Breast epithelium (tissue), 4 donors: ENCODE results near the gene LRRC4B. TPM values are rescaled to one million over a fixed set of nuclear protein-coding genes. Genes with fewer than 3 reads are reported as not detected.

ENCODE experiments used
- DNase-seq, 2 donors: peaks; one replicate each; pipeline ENCODE4 v3.0.0-alpha.2; 2019; ENCODE audit warnings: low spot score in 2 of 2
- H3K27ac ChIP-seq, 2 donors: fragments of 200-600 bp; sonication (generic) in 1 of 2; one replicate each; pipeline ENCODE4 v1.5.1; 2016 to 2019; ENCODE audit warnings: mild to moderate bottlenecking in 1 of 2
- H3K27me3 ChIP-seq, 2 donors: fragments of 200-600 bp; sonication (generic) in 1 of 2; one replicate each; pipeline versions ENCODE4 v1.5.1 to v1.6.0; 2017 to 2019; ENCODE audit warnings: control low read depth in 1 of 2, mild to moderate bottlenecking in 1 of 2
- H3K36me3 ChIP-seq: fragments of 200-600 bp; one replicate; pipeline ENCODE4 v1.5.1; 2019
- H3K4me1 ChIP-seq, 2 donors: fragments of 200-600 bp; sonication (generic); one replicate each; pipeline ENCODE4 v1.5.1; 2016 to 2019; ENCODE audit warnings: control low read depth in 1 of 2
- H3K4me3 ChIP-seq, 3 donors: fragments of 200-600 bp; sonication (generic); 1 replicate in 2 of 3; 2 replicates in 1 of 3; pipeline ENCODE4 v1.5.1; 2016 to 2019; ENCODE audit warnings: mild to moderate bottlenecking in 3 of 3, moderate library complexity in 2 of 3
- H3K9me3 ChIP-seq, 2 donors: fragments of 200-600 bp; sonication (generic) in 1 of 2; one replicate each; pipeline ENCODE4 v1.5.1; 2016 to 2019; ENCODE audit warnings: control low read depth in 1 of 2
- POLR2A ChIP-seq: fragments of 450-650 bp; IDR thresholded peaks from one replicate; pipeline ENCODE4 v1.6.1; 2016; ENCODE audit warnings: antibody characterized with exemption, mild to moderate bottlenecking, moderate library complexity
- POLR2AphosphoS5 ChIP-seq, 3 donors: sonication (generic); formaldehyde crosslinking; IDR thresholded peaks; one replicate each; pipeline ENCODE4 v1.6.1; 2017; ENCODE audit warnings: antibody characterized with exemption in 3 of 3
- intact Hi-C: fragments of 100-400 bp; cut with DNase I; formaldehyde crosslinking; loops from one replicate; pipeline ENCODE4 v1.15.1; 2023; ENCODE audit warnings: low total_unique reads
- total RNA-seq, 3 donors: library from RNA; depleted of rRNA; stranded (reverse); fragments of >200 nt; gene quantifications; one replicate each; pipeline ENCODE4 v1.1.0, GENCODE V29; 2016
- TF ChIP-seq, protein P1 (sequence below), 3 donors: fragments of 450-650 bp; IDR thresholded peaks; one replicate each; pipeline ENCODE4 v1.5.1; 2016 to 2017; ENCODE audit warnings: antibody characterized with exemption in 3 of 3, mild to moderate bottlenecking in 3 of 3, moderate library complexity in 3 of 3

The LRRC4B gene
- total RNA-seq, 3 donors from 2014 or later: 0.16 to 1.3 (median 1.2) TPM

- Histone ChIP-seq H3K27ac (no peak overlapping the region), H3K36me3 (no peaks in the 10 kb centered on the region), H3K4me3 (no peak overlapping the region), H3K27me3 (peaks cover 0 to 85% of the 10 kb centered on the region in 2 donors), H3K9me3 (no peaks in the 10 kb centered on the region), H3K4me1 (peaks cover 0 to 3% of the 10 kb centered on the region in 2 donors)
- no peak for TF ChIP-seq POLR2AphosphoS5 (IDR thresholded peaks at IDR 0.05)
- TF ChIP-seq POLR2A: no peak
- TF ChIP-seq, protein P1, sequence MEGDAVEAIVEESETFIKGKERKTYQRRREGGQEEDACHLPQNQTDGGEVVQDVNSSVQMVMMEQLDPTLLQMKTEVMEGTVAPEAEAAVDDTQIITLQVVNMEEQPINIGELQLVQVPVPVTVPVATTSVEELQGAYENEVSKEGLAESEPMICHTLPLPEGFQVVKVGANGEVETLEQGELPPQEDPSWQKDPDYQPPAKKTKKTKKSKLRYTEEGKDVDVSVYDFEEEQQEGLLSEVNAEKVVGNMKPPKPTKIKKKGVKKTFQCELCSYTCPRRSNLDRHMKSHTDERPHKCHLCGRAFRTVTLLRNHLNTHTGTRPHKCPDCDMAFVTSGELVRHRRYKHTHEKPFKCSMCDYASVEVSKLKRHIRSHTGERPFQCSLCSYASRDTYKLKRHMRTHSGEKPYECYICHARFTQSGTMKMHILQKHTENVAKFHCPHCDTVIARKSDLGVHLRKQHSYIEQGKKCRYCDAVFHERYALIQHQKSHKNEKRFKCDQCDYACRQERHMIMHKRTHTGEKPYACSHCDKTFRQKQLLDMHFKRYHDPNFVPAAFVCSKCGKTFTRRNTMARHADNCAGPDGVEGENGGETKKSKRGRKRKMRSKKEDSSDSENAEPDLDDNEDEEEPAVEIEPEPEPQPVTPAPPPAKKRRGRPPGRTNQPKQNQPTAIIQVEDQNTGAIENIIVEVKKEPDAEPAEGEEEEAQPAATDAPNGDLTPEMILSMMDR (IDR thresholded peaks at IDR 0.05): no peak
- no peak for DNase-seq
- intact Hi-C loops: no loop called here
Observed at GRCh38 chr19:50553134-50553703, 15.0 kb downstream of the LRRC4B start.

- H3K9me3 ChIP-seq: no peaks in the 10 kb centered on the region
- H3K4me3 ChIP-seq: no peak overlapping the region
- intact Hi-C loops: no loop called here
- H3K4me1 ChIP-seq: peaks cover 0 to 3% of the 10 kb centered on the region in 2 donors
- TF ChIP-seq POLR2A (no peak), POLR2AphosphoS5 (IDR thresholded peaks at IDR 0.05) (no peak)
- TF ChIP-seq, protein P1 (IDR thresholded peaks at IDR 0.05): no peak
- no peaks in the 10 kb centered on the region for H3K36me3 ChIP-seq
- H3K27me3 ChIP-seq: peaks cover 0 to 87% of the 10 kb centered on the region in 2 donors
- DNase-seq: no peak
- no peak overlapping the region for H3K27ac ChIP-seq
Observed at GRCh38 chr19:50552540-50552939, 15.7 kb downstream of the LRRC4B start.

- Histone ChIP-seq H3K27ac (peak overlapping the region in 1 of 2 donors; percentile 43), H3K4me3 (peak overlapping the region; percentile 19 to 40 (median 34)), H3K27me3 (peaks cover 0 to 87% of the 10 kb centered on the region in 2 donors), H3K36me3 (no peaks in the 10 kb centered on the region), H3K9me3 (no peaks in the 10 kb centered on the region), H3K4me1 (peaks cover 0 to 2% of the 10 kb centered on the region in 2 donors)
- TF ChIP-seq POLR2AphosphoS5 (IDR thresholded peaks at IDR 0.05) (no peak), POLR2A (no peak)
- TF ChIP-seq, protein P1 (IDR thresholded peaks at IDR 0.05): no peak
- no peak for DNase-seq
- intact Hi-C loops: no loop called here
Observed at GRCh38 chr19:50551715-50552187, 16.5 kb downstream of the LRRC4B start.

DNA sequence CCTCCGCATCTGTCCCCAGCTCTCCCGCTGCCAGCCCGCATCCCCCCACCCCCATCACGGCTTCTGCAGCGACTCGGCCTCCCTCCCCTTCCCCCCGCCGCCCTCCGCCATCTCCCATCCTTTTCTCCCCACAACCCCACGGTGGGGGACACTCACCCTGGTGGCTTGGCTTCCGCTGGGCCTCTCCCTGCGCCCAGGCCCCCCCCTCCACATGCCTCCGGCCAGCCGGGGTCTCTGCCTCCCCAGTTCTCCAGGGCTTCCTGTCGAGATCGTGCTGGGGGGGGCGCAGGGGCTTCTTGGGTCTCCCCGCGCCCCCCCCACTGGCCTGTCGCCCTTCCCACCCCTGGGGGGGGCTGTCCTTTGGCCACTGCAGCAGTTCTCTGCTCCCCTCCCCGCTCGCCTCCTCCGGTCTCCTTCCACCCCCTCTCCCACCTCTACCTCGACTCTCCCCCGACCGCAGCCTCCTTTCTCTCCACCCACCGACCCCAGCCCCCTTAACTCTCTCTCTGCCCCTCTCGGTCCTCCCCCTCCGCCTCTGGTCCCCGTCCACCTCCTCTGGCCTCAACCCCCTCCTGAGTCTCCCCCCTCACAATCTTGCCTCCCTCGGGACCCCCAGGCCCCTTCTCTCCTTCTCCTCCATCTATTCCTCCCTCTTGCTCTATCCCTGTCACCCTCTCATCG, 17.1 kb downstream of the LRRC4B start:
- DNase-seq: no peak
- Histone ChIP-seq H3K27me3 (peaks cover 0 to 82% of the 10 kb centered on the region in 2 donors), H3K27ac (peak overlapping the region in 1 of 2 donors; percentile 43), H3K4me1 (no peaks in the 10 kb centered on the region), H3K4me3 (peak overlapping the region; percentile 19 to 40 (median 34)), H3K36me3 (no peaks in the 10 kb centered on the region), H3K9me3 (no peaks in the 10 kb centered on the region)
- intact Hi-C loops: no loop called here
- TF ChIP-seq POLR2A (no peak), POLR2AphosphoS5 (IDR thresholded peaks at IDR 0.05) (no peak)
- TF ChIP-seq, protein P1 (IDR thresholded peaks at IDR 0.05): no peak

- DNase-seq: no peak
Observed at GRCh38 chr19:50550594-50550966, 17.7 kb downstream of the LRRC4B start.

More at GRCh38 chr19:50550594-50550966, 17.7 kb downstream of the LRRC4B start:
- TF ChIP-seq POLR2A: no peak
- TF ChIP-seq, protein P1 (IDR thresholded peaks at IDR 0.05): no peak
- TF ChIP-seq POLR2AphosphoS5 (IDR thresholded peaks at IDR 0.05): no peak
- H3K9me3 ChIP-seq: no peaks in the 10 kb centered on the region
- intact Hi-C loops: no loop called here
- H3K27ac ChIP-seq: peak overlapping the region in 1 of 2 donors; percentile 43
- H3K4me1 ChIP-seq: no peaks in the 10 kb centered on the region
- peaks cover 0 to 76% of the 10 kb centered on the region in 2 donors for H3K27me3 ChIP-seq
- peak overlapping the region; percentile 19 to 40 (median 34) for H3K4me3 ChIP-seq
- no peaks in the 10 kb centered on the region for H3K36me3 ChIP-seq
